ENCODE measurements around the gene OPALIN. TPM values are rescaled to one million over a fixed set of nuclear protein-coding genes. Genes with fewer than 3 reads are reported as not detected.
"Not testable (repeated sequence)": the region's sequence is repeated elsewhere in the genome, so short reads cannot be mapped to it uniquely, and the experiment has no call there.

Gene OPALIN
- total RNA-seq, 2 donors from 2014 or later: not detected

DNA sequence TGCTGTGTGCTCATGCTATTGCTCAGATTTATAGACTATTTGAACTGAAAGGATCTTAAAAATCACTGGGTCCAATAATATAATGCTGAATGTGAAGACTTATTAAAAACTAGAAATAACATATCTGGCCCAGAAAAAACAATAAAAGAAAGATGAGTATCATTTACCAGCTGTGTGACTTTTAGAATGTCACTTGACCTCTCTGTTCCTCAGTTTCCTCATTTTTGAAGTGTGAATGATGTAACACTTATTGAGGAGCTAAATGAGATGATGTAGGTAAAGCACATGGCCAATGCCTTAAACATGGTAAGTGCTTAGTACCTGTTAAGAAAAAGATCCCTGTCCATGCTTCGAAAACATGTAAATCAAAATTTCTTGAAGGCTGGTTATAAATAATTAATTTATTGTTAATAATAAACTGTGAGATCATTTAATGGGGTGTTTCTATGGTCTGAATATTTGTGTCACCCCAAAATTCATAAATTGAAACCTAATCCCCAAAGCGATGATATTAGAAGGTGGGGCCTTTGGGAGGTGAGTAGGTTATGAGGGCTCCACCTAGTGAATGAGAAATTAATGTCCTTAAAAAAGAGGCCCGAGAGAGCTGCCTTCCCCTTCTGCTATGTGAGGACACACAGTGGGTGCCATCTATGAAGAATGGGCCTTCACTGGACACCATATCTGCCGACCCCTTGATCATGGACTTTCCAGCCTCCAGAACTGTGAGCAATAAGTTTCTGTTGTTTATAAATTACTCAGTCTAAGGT lies 41.6 kb downstream of the OPALIN start:
- Mint-ChIP-seq H3K36me3 (no peaks in the 10 kb centered on the region), H3K4me1 (ENCODE audit: low read depth in 2 of 2) (no peaks in the 10 kb centered on the region), H3K27me3 (peaks cover 14 to 32% of the 10 kb centered on the region in 2 donors), H3K27ac (no peak overlapping the region), H3K4me3 (no peak overlapping the region), H3K9me3 (no peaks in the 10 kb centered on the region)
- DNase-seq (ENCODE audit: low spot score): no peak
- ATAC-seq: no peak

DNA sequence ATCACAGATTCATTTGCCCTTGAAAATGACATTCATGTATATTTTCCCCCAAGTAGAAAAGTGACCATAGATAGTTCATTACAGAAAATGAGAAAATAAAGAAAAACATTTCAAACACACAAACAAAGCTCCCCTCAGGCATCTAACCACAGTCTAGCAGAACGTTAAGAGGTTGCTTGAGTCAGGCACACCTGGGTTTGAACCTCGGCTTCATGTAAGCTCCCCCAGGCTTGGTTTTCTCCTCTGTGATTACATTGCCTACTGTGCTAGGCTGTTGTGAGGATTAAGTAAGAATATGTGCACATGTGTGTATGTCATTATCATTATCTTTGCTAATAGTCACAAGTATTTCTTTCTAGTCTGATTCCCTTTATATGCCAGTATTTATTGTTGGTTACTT lies 45.5 kb downstream of the OPALIN start:
- H3K36me3 Mint-ChIP-seq: no peaks in the 10 kb centered on the region

DNA sequence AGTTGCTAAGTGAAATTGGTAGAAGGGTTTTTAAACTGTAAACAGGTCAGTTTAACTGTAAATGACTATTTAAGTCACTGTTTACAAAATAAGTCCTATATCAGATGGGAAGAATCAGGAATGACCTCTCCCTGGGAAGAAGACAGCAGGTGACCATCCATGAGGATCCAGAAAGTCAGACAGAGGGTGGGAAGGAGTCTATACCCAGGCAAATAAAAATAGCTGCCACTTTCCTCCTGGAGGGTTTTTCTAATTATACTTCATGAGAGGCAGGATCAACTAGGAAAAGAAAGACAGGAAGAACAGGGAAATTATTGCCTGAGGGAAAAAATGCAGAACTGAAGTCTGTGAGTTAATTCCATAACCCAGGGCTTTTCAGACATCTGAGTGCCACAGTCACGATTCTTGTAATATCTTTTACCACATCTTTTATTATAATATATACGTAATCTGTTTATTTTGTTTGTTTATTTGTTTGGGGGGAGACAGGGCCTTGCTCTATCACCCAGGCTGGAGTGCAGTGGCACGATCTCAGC lies 47.6 kb downstream of the OPALIN start:
- H3K36me3 Mint-ChIP-seq: no peaks in the 10 kb centered on the region
- no peak overlapping the region for H3K27ac Mint-ChIP-seq
- ATAC-seq (no peak), DNase-seq (ENCODE audit: low spot score) (no peak)
- peaks cover 17 to 32% of the 10 kb centered on the region in 2 donors for H3K27me3 Mint-ChIP-seq
- no peaks in the 10 kb centered on the region for H3K4me1 Mint-ChIP-seq (ENCODE audit: low read depth in 2 of 2)
- no peak overlapping the region for H3K4me3 Mint-ChIP-seq
- no peaks in the 10 kb centered on the region for H3K9me3 Mint-ChIP-seq

More for the DNA sequence above, 45.5 kb downstream of the OPALIN start:
- H3K27ac Mint-ChIP-seq: no peak overlapping the region
- ATAC-seq (no peak), DNase-seq (ENCODE audit: low spot score) (no peak)
- no peaks in the 10 kb centered on the region for H3K4me1 Mint-ChIP-seq (ENCODE audit: low read depth in 2 of 2)
- no peak overlapping the region for H3K4me3 Mint-ChIP-seq
- peaks cover 19 to 28% of the 10 kb centered on the region in 2 donors for H3K27me3 Mint-ChIP-seq
- no peaks in the 10 kb centered on the region for H3K9me3 Mint-ChIP-seq

DNA sequence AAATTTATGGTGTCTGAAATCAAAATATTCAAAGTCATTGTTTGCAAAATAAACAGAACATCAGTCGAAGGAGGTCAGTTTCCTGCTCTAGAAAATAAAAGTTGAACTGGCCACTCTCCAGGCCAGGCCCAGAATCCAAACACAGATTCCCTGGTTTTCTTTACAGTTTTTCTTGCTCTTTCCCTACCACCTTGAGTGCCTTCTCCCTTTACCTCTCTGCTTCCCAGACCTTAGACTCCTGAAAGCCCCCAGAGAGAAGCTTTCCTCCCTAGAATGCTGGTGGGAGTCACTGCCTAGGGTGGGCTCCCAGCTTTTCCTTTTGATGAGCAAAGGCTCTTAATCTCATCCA lies 48.5 kb downstream of the OPALIN start:
- Mint-ChIP-seq H3K27me3 (peaks cover 14 to 35% of the 10 kb centered on the region in 2 donors), H3K9me3 (no peaks in the 10 kb centered on the region), H3K4me3 (no peak overlapping the region), H3K27ac (no peak overlapping the region), H3K4me1 (ENCODE audit: low read depth in 2 of 2) (no peaks in the 10 kb centered on the region), H3K36me3 (no peaks in the 10 kb centered on the region)
- no peak for ATAC-seq
- DNase-seq (ENCODE audit: low spot score): no peak

DNA sequence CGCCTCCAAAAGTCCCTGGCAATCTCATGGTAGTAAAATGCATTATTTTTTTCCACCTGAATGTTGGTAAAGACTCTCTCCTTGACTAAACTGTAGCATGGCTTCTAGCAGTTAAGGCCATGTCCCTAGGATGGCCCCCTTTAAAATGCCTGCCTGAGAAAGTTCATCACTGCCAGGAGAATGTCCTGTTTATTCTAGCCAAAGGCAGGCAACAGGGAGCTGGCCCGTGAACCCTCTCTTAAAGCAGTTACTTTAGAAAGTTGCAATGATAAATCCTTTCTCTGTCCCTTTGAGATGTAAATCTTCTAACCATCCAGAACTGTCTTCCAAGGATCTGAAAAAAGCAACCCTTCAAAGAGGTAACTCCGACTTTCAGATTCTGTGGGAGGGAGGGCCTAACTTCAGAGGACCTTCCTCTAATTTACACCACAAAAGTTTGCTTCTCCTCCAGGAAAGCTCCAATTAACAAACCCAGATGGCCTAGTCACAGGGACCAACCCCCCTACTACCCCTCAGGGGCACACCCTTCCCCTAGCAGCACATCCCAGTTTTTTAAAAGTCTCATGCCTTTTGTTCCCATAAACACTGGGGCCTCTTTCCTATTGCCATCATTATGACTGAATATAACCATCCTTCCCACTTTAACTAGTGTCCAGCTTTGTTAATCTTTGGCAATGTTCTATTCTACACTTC lies 49.0 kb downstream of the OPALIN start:
- Mint-ChIP-seq H3K4me1 (ENCODE audit: low read depth in 2 of 2) (no peaks in the 10 kb centered on the region), H3K4me3 (no peak overlapping the region), H3K27ac (no peak overlapping the region), H3K36me3 (no peaks in the 10 kb centered on the region), H3K9me3 (no peaks in the 10 kb centered on the region), H3K27me3 (peaks cover 12 to 39% of the 10 kb centered on the region in 2 donors)
- DNase-seq (ENCODE audit: low spot score): no peak
- ATAC-seq: no peak

DNA sequence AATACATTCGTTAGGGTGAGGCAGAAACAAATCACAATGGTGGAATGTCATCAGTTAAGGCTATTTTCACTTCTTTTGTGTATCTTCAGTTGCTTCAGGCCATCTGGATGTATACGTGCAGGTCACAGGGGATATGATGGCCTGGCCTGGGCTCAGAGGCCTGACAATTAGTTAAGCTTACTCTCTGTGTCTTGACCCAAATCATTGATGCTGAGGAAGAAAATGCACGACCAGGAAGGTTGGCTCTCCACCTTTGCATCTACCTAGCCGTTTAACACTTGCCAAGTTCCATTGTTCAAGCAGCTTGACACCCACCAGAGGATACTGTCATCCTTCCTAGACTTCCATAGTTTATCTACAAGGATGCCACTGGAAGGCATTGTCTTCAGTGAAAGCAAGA lies 49.9 kb downstream of the OPALIN start:
- not testable (repeated sequence) for H3K27ac Mint-ChIP-seq; H3K4me1 Mint-ChIP-seq (ENCODE audit: low read depth in 2 of 2); ATAC-seq; H3K9me3 Mint-ChIP-seq; H3K4me3 Mint-ChIP-seq; H3K36me3 Mint-ChIP-seq; DNase-seq (ENCODE audit: low spot score)
- H3K27me3 Mint-ChIP-seq: peaks cover 14 to 47% of the 10 kb centered on the region in 2 donors

DNA sequence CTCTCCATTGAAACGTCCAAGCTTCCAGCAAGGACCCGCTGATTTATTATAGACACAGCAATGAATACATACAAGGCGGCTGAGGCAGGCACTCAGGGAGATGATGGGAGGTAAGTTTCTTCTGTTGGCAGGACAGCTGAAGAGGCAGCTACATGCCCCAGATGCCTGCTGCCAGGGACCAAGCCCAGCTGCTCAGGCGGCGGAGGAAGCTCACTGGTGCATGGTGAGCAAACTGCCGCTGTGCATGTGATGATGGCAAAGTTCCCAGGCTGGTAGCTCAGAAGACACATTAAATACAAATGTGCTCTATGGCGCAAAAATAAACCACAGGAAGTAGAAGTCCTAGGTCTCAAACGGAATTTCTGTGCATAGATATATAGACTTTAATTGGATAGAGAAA lies 52.3 kb downstream of the OPALIN start:
- no peak overlapping the region for H3K4me3 Mint-ChIP-seq
- DNase-seq (ENCODE audit: low spot score): no peak
- no peak for ATAC-seq
- H3K27ac Mint-ChIP-seq: no peak overlapping the region
- no peaks in the 10 kb centered on the region for H3K36me3 Mint-ChIP-seq
- no peaks in the 10 kb centered on the region for H3K9me3 Mint-ChIP-seq
- no peaks in the 10 kb centered on the region for H3K4me1 Mint-ChIP-seq (ENCODE audit: low read depth in 2 of 2)
- H3K27me3 Mint-ChIP-seq: peaks cover 12 to 53% of the 10 kb centered on the region in 2 donors

DNA sequence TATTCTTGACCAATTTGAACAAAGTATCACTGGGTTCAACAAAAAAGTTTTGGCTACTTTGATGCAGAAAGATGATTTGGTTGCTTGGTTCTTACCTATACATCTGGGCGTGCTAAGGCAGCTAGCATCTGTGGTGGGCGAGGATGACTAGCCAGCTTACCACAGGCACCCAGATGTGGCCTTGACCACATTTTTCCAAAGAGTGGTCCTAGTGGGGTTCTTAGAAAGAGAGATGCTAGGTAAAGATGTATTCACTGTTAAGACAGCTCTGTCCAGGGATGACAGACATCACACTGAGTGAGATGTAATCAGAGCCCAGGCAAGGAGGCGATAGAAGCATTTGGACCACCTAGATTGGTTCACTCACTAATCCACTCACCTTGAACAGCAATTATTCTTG lies 53.8 kb downstream of the OPALIN start:
- Mint-ChIP-seq H3K27me3 (peaks cover 21 to 63% of the 10 kb centered on the region in 2 donors), H3K36me3 (no peaks in the 10 kb centered on the region), H3K9me3 (no peaks in the 10 kb centered on the region), H3K27ac (no peak overlapping the region), H3K4me3 (no peak overlapping the region), H3K4me1 (ENCODE audit: low read depth in 2 of 2) (peaks cover under 1 to 10% of the 10 kb centered on the region in 2 donors)
- DNase-seq (ENCODE audit: low spot score) (no peak), ATAC-seq (no peak)

DNA sequence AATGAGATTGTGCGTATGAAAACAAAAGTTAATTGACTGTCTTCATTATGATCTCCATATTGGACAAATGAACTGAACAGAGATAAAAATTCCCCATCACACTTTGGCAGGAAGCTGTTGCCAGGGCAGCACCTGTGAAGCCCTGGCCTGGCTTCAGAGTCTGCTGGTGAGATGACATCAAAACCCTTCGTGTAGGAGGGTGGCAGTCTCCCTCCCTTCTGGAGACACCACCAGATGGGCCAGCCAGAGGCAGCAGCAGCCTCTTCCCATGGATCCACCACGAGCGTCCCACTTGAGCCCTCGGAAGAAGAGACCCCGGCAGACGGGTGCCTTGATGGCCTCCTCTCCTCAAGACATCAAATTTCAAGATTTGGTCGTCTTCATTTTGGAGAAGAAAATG lies 54.6 kb downstream of the OPALIN start, which contains the start of gene DNTT:
DNTT (plus strand) TSS at position 205 of the 400 bp plus-strand sequence; CDS start at position 269, 64 bp downstream.
- Mint-ChIP-seq H3K27ac (no peak within 1 kb of the TSS), H3K4me3 (no peak within 1 kb of the TSS), H3K9me3 (no peaks in the 10 kb centered on the region), H3K27me3 (peaks cover 23 to 68% of the 10 kb centered on the region in 2 donors), H3K4me1 (ENCODE audit: low read depth in 2 of 2) (peaks cover 8 to 16% of the 10 kb centered on the region in 2 donors), H3K36me3 (no peaks in the 10 kb centered on the region)
- DNase-seq (ENCODE audit: low spot score): no peak
- no peak for ATAC-seq

DNA sequence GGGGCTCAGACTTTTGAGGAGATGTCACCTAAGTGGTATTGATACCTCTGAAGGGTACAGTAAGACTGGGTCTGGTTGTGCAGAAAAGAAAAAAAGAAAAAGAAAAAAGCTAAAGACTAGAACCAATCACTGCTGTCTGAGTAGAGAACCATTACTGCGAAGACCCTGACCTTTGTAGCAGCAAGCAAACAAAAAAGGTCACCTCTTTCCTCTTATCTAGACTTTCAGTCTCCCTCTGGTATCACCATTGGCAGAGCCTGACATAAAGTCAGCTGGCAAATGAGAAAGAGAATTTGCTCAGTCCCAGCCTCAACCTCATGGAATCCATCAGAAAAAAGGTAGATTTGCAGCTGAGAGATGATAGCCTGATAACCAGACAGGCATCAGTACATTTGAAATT lies 57.2 kb downstream of the OPALIN start:
- Mint-ChIP-seq H3K9me3 (no peaks in the 10 kb centered on the region), H3K27ac (no peak overlapping the region), H3K4me1 (ENCODE audit: low read depth in 2 of 2) (peaks cover 8 to 16% of the 10 kb centered on the region in 2 donors), H3K27me3 (peaks cover 22 to 73% of the 10 kb centered on the region in 2 donors), H3K36me3 (no peaks in the 10 kb centered on the region), H3K4me3 (no peak overlapping the region)
- ATAC-seq (no peak), DNase-seq (ENCODE audit: low spot score) (no peak)

DNA sequence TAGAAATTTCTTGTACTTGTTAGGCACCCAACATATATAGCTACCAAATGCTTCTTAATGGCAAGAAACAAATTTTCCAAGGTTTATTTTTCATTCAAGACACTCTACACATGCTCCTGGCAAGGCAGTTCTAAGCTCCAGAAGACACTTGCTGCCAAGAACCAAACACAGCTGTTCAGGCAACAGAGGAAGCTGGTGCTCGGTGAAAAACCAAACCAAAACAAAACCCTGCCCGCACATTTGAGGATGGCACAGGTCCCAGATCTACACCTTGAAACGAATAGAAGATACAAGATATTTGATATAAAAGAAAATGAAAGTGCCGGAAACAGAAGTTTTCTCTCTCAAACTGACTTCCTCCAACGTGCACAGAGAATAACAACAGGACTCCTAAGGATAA lies 59.4 kb downstream of the OPALIN start:
- DNase-seq (ENCODE audit: low spot score) (no peak), ATAC-seq (no peak)
- Mint-ChIP-seq H3K27ac (no peak overlapping the region), H3K9me3 (no peaks in the 10 kb centered on the region), H3K4me3 (no peak overlapping the region), H3K36me3 (no peaks in the 10 kb centered on the region), H3K27me3 (peaks cover 26 to 62% of the 10 kb centered on the region in 2 donors), H3K4me1 (ENCODE audit: low read depth in 2 of 2) (peaks cover 12 to 16% of the 10 kb centered on the region in 2 donors)

DNA sequence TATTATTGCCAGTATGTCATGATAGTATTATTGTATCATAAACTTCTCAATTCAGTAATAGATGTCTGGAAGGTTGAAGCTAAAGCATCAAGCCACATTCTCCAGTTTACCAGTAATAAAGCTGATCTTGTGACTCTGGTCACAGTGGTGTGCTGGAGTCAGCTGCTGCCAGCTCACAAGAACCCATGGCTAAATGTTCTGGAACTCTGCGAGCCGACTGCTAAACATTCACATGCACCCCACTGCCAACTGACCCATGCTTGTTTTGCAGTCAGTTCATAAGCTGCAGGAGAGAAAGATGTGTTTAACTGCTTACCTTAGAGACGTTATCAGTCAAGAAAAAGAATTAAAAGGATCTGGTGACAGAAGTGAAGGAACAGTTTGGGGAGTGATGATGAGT lies 60.4 kb downstream of the OPALIN start:
- peaks cover 12 to 16% of the 10 kb centered on the region in 2 donors for H3K4me1 Mint-ChIP-seq (ENCODE audit: low read depth in 2 of 2)
- no peak overlapping the region for H3K27ac Mint-ChIP-seq
- H3K27me3 Mint-ChIP-seq: peaks cover 21 to 60% of the 10 kb centered on the region in 2 donors
- H3K36me3 Mint-ChIP-seq: no peaks in the 10 kb centered on the region
- DNase-seq (ENCODE audit: low spot score) (no peak), ATAC-seq (no peak)
- H3K4me3 Mint-ChIP-seq: no peak overlapping the region
- no peaks in the 10 kb centered on the region for H3K9me3 Mint-ChIP-seq

DNA sequence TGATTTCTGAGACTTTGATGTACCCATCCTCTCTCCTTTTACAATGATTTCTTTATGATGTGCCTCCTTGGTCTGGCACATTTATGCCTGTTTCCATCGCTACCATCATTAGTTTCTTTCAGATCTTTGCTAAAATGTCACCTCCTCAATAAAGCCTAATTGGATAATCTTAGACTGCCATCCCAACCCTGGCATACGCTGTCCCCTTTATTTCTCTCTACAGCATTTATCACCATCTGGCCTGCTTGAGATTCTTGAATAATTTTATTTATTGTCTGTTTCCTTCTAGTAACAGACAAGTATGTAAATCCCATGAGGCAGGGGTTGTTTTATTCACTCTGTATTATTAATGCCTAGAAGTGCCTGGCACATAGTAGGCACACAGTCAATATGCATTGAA lies 61.3 kb downstream of the OPALIN start:
- H3K4me1 Mint-ChIP-seq (ENCODE audit: low read depth in 2 of 2): peaks cover 12 to 16% of the 10 kb centered on the region in 2 donors
- H3K27me3 Mint-ChIP-seq: peaks cover 21 to 62% of the 10 kb centered on the region in 2 donors

DNA sequence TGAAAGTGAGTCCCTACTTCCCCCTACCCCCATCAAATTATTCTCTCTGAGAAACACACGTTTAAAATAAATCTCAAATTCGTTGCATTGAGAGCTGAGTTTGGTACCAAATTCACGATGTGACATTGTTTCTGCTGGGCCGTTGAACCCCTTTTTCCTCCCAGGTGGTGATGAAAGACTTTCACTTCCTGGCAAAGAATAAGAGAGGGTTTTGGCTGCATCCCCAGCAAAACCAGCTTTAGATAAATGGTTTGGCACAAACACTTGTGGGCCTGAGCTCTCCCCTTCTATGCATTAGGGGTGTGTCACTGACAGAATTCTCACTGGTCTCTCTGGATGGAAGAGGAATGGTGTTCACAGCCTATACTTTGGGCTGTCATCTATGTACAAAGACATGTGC lies 63.3 kb downstream of the OPALIN start:
- H3K36me3 Mint-ChIP-seq: no peaks in the 10 kb centered on the region
- peaks cover 6 to 12% of the 10 kb centered on the region in 2 donors for H3K4me1 Mint-ChIP-seq (ENCODE audit: low read depth in 2 of 2)
- no peak for ATAC-seq
- H3K4me3 Mint-ChIP-seq: no peak overlapping the region
- peaks cover 19 to 71% of the 10 kb centered on the region in 2 donors for H3K27me3 Mint-ChIP-seq
- H3K9me3 Mint-ChIP-seq: no peaks in the 10 kb centered on the region
- H3K27ac Mint-ChIP-seq: no peak overlapping the region
- DNase-seq (ENCODE audit: low spot score): no peak

More for the DNA sequence above, 61.3 kb downstream of the OPALIN start:
- H3K27ac Mint-ChIP-seq: no peak overlapping the region
- no peak overlapping the region for H3K4me3 Mint-ChIP-seq
- H3K9me3 Mint-ChIP-seq: no peaks in the 10 kb centered on the region
- ATAC-seq: no peak
- DNase-seq (ENCODE audit: low spot score): no peak
- no peaks in the 10 kb centered on the region for H3K36me3 Mint-ChIP-seq

All from natural killer cell treated with Interleukin-12 subunit alpha and Interleukin-12 subunit beta and Interleukin-15 and Interleukin-18, amount 100 ng/mL, for 72 hours (primary cell).